Dermis microvascular lymphatic vessel endothelial cell (primary cell): Measurements from ENCODE around the gene ARHGEF7. TPM values are rescaled to one million over a fixed set of nuclear protein-coding genes. Genes with fewer than 3 reads are reported as not detected.

ENCODE experiments used
- DNase-seq, 2 donors: peaks; one replicate each; pipeline versions ENCODE4 v3.0.0 to v3.0.0-alpha.2; 2010; ENCODE audit warnings: low read depth in 2 of 2
- total RNA-seq: library from RNA; depleted of rRNA; stranded (reverse); fragments of >200 nt; gene quantifications from 2 replicates; pipeline ENCODE4 v1.2.1, GENCODE V29; 2014

Gene ARHGEF7
- total RNA-seq, 1 donor from 2014 or later, result 250 TPM

- DNase-seq, result no peak
Observed at GRCh38 chr13:111132948-111133347, 17.8 kb downstream of the ARHGEF7 start.

GRCh38 chr13:111139452-111139851, 24.3 kb downstream of the ARHGEF7 start:
- DNase-seq, result no peak

DNA sequence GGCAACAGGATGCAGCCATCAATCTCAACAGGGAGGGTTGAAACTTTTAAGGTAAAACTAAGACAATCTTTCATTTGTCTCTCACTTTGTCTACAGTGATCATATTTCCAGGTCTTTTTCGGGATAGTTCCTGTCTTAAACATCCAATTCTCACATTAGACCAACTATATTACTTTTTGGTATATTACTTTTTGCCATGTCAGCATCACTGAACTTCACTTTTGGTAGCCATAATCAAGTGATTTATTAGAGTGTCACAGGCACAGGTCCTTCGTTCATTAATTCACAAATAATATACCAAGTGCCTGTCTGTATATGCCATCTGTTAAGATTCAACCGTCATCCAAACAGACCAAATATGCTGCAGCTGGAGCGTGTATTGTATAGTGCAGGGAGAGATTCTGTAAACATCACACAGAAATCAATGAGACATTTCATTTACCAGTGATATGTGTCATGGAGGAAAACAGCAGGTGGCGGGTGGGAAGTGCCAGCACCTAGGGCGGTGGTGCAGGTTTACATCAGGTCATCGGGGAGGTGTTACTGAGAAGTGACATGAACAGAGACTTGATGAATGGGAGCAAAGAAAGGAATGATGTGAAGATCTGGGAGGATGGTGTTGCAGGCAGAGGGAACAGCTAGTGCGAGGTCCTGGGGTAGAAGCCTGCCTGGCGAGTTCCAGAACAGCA, 24.9 kb downstream of the ARHGEF7 start:
- no peak for DNase-seq

DNA sequence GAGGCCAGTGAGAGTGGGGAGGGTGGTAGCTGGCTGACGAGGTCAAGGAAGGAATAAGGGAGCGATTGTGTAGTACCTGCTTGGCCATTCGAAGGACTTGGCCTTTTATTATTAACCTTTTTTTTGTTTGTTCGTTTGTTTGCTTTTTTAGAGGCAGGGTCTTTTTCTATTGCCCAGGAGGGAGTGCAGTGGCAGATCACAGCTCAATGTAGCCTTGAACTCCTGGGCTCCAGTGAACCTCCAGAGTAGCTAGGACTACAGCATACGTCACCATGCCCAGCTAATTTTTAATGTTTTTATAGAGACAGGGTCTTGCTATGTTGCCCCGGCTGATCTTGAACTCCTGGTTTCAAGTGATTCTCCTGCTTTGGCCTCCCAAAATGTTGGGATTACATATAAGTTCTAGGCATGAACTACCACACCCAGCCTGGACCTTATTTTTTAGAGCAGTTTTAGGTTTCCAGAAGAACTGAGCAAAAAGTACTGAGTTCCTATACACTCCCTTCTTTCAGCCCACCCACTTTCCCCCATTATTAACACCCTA, 25.5 kb downstream of the ARHGEF7 start:
- no peak for DNase-seq

DNA sequence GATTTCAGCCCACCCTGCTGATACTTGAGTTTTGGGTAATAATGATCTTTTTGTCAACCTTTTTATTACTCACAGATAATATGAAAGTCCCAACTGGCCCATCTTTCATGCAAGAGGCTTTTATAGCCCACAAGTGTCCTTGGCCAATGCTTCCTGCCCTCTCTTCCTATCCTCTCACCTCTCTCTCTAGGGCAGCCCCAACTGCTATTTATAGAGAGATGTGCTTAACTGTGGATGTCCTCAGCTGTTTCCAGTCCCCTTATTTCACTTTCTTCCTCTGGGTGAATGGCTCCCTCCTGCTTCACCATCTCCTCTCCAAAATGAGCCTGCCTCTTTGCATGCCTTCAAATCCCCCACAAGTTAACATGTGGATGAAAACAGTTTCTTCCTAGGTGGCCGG, 27.4 kb downstream of the ARHGEF7 start:
- DNase-seq, result no peak

DNA sequence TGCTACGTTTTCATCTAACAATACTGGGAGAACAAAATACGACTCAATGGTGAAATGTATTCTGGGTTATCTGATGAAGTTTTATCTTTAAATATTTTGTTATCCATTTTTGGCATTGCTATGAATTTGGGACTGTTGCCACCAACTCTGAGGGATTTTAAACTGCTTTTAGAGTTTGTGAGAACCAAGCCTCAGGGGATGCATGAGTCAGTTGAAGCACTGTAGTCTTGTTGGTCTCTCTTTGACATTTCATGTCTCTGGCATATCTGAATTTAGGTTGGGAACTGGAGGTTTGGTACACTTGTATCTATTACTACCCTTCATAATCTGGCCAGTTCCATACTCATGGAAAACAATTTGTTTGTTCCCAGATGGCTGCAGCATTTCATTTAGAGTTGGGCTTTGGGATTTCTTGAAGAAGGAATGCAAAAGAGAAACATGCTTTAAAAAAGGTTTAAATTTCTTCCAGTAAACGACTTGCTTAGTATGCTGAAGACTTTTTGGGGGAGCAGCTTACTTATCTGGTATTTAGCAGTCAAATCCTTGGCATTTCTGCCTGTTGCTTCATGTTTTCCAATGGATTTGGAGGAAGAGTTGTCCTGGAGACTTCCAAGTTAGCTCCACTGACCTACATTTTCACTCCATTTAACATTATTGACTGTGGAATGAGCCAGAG, 28.9 kb downstream of the ARHGEF7 start:
- no peak for DNase-seq

GRCh38 chr13:111145071-111145470, 30.0 kb downstream of the ARHGEF7 start:
- DNase-seq, result no peak

DNA sequence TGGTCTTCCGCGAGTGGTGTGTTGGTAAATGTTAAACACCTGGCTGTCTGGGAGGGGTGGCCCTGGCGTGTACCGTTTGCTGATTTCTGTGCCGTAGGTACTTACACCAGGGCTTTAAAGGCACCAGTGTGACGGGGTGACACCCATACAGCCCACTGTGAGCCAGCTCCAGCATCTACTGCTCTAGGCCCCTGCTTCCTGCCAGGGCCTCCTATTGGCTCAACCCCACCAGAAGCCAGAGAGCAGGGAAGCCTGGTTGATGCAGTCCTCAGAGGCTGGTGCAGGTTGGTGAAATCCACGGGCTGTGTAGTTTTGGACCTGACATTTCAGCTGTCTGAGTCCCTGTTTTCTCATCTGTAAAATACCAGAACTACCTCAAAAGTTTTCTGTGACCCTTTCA, 30.4 kb downstream of the ARHGEF7 start:
- no peak for DNase-seq

- no peak for DNase-seq
Observed at GRCh38 chr13:111152844-111153243, 37.7 kb downstream of the ARHGEF7 start.

- peak; percentile 65 to 95 for DNase-seq
Observed at GRCh38 chr13:111153279-111153976, 38.3 kb downstream of the ARHGEF7 start.

- DNase-seq, result no peak
Observed at GRCh38 chr13:111153977-111154332, 38.8 kb downstream of the ARHGEF7 start.

DNA sequence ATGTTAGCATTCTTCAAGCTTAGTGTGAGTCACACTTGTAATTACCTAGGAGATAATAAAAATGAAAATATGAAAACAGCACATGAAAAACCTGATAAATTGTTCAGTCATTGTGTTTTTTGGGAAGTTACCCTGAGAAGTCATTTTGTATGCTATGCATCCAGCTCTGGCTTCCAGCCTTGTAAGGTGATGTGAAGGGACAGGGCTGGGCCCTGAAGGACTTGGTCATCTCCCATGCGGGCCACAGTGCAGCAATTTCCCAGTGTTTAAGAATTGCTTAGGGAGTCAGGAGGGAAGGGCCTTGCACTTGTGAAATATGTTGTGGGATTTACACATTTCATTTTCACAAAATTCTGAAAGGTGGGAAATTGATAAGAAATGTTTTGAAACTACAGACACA, 41.3 kb downstream of the ARHGEF7 start:
- DNase-seq, result no peak

GRCh38 chr13:111158136-111158805, 43.2 kb downstream of the ARHGEF7 start:
- no peak for DNase-seq

GRCh38 chr13:111159362-111160320, 44.5 kb downstream of the ARHGEF7 start:
- no peak for DNase-seq

- DNase-seq, result no peak
Observed at GRCh38 chr13:111160648-111161047, 45.5 kb downstream of the ARHGEF7 start.

GRCh38 chr13:111161601-111162600, 46.8 kb downstream of the ARHGEF7 start:
- no peak for DNase-seq

GRCh38 chr13:111165241-111166010, 50.3 kb downstream of the ARHGEF7 start:
- DNase-seq, result no peak

DNA sequence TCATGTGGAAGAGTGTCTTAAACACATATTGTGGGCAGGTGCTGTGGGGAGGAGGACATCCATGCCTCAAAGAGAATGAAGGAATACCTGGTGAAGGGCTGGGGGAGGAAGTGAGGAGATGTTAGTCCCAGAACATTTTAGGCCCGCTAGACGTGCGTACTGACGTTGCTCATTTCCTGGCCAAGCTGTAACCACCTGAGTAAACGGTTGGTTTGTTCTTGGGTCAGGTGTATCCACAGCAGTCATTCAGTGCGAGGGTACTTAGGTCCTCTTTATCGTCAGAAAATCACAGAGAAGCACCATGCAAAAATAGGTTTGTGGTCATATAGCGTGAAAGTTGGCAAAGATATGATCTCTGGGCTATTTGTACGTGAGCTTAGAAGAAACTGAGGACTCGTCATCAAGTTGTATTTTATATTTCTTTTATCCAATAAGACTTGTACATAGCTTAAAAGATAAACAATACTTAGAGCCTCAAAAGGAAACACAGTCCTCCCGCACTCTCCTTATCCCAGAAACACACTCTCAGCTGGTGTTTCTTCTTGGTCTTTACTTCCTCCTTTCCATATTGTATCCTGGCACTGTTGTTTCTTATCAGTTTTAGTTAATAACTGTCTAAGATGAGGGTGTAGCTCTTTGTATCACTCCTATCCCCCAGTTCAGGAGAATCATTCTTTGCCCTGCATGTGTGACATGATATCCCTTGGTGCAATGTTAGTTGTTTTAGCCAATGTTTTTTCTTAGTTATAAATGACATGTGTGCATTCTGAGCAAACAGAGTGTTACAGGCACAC, 52.0 kb downstream of the ARHGEF7 start:
- DNase-seq, result no peak
